GM23338 (cell line): ENCODE measurements around the gene ZNF665. TPM values are rescaled to one million over a fixed set of nuclear protein-coding genes. Genes with fewer than 3 reads are reported as not detected.

Source experiments
- ATAC-seq: fragments of 200-7000 bp; cut with Tn5 transposase; 3 replicates; pipeline ENCODE4 v1.9.1; 2020
- DNase-seq: peaks from one replicate; pipeline ENCODE4 v3.0.0-alpha.2; 2015; ENCODE audit warnings: low spot score
- H2AFZ ChIP-seq: fragments of 200-600 bp; sonication (generic); 2 replicates; pipeline ENCODE4 v1.8.0; 2016; ENCODE audit warnings: antibody characterized with exemption, mild to moderate bottlenecking, moderate library complexity
- H3F3A ChIP-seq: fragments of 200-600 bp; sonication (generic); replicated peaks from 2 replicates; pipeline ENCODE4 v1.8.0; 2017; ENCODE audit warnings: antibody characterized with exemption, mixed run types, low read depth
- H3K27ac ChIP-seq: fragments of 200-600 bp; sonication (generic); 2 replicates; pipeline ENCODE4 v1.6.1; 2016; ENCODE audit warnings: low read depth
- H3K27me3 ChIP-seq: fragments of 200-600 bp; sonication (generic); 2 replicates; pipeline ENCODE4 v1.8.0; 2016; ENCODE audit warnings: mild to moderate bottlenecking, mixed run types, moderate library complexity; ENCODE audit not compliant: insufficient read depth
- H3K36me3 ChIP-seq: fragments of 200-600 bp; sonication (generic); 2 replicates; pipeline ENCODE4 v1.8.0; 2016; ENCODE audit warnings: mild to moderate bottlenecking; ENCODE audit not compliant: insufficient read depth
- H3K4me1 ChIP-seq: fragments of 200-600 bp; sonication (generic); 2 replicates; pipeline ENCODE4 v1.8.0; 2016; ENCODE audit warnings: mild to moderate bottlenecking, moderate library complexity; ENCODE audit not compliant: insufficient read depth
- H3K4me2 ChIP-seq: fragments of 200-600 bp; sonication (generic); 2 replicates; pipeline ENCODE4 v1.7.1; 2017; ENCODE audit warnings: mixed run types
- H3K4me3 ChIP-seq: fragments of 200-600 bp; sonication (generic); 2 replicates; pipeline ENCODE4 v1.6.1; 2016; ENCODE audit warnings: mixed run types
- H3K79me2 ChIP-seq: fragments of 200-600 bp; sonication (generic); replicated peaks from 2 replicates; pipeline ENCODE4 v1.8.0; 2017; ENCODE audit warnings: mild to moderate bottlenecking; ENCODE audit not compliant: insufficient read depth
- H3K9me2 ChIP-seq: fragments of 200-600 bp; sonication (generic); 2 replicates; pipeline ENCODE4 v1.8.0; 2017; ENCODE audit not compliant: insufficient read depth
- H4K20me1 ChIP-seq: fragments of 200-600 bp; sonication (generic); replicated peaks from 2 replicates; pipeline ENCODE4 v1.8.0; 2017; ENCODE audit warnings: mild to moderate bottlenecking; ENCODE audit not compliant: insufficient read depth
- H3K27ac Mint-ChIP-seq: 2 replicates; pipeline ENCODE4 v1.8.0; 2020; ENCODE audit warnings: inconsistent platforms, mild to moderate bottlenecking, moderate library complexity, mixed read lengths
- H3K27me3 Mint-ChIP-seq: 3 replicates; pipeline ENCODE4 v1.8.0; 2022; ENCODE audit warnings: low read depth, mild to moderate bottlenecking, moderate library complexity, mixed read lengths, inconsistent platforms; ENCODE audit not compliant: insufficient read depth, poor library complexity
- H3K36me3 Mint-ChIP-seq: 3 replicates; pipeline ENCODE4 v1.8.0; 2021; ENCODE audit warnings: low read depth, mild to moderate bottlenecking, inconsistent platforms, moderate library complexity, mixed read lengths
- H3K4me1 Mint-ChIP-seq: 3 replicates; pipeline ENCODE4 v1.8.0; 2020; ENCODE audit warnings: mild to moderate bottlenecking, inconsistent platforms, mixed read lengths
- H3K4me3 Mint-ChIP-seq: 3 replicates; pipeline ENCODE4 v1.8.0; 2021; ENCODE audit warnings: moderate library complexity, mild to moderate bottlenecking, inconsistent platforms, mixed read lengths
- H3K9me3 Mint-ChIP-seq: 3 replicates; pipeline ENCODE4 v1.8.0; 2020; ENCODE audit warnings: moderate library complexity, mild to moderate bottlenecking, inconsistent platforms, mixed read lengths
- CREB1 ChIP-seq: fragments of 250-450 bp; sonication (Bioruptor Pico); IDR thresholded peaks from 2 replicates; pipeline ENCODE4 v1.5.0; 2020; ENCODE audit warnings: low read depth, mild to moderate bottlenecking, moderate library complexity
- EZH2 ChIP-seq: fragments of 200-600 bp; sonication (generic); IDR thresholded peaks from one replicate; pipeline ENCODE4 v1.8.0; 2017; ENCODE audit warnings: antibody characterized with exemption, mild to moderate bottlenecking, low read depth; ENCODE audit not compliant: unreplicated experiment
- EZH2phosphoT487 ChIP-seq: fragments of 200-600 bp; sonication (generic); IDR thresholded peaks from one replicate; pipeline ENCODE4 v1.8.1; 2018; ENCODE audit warnings: antibody characterized with exemption; ENCODE audit not compliant: unreplicated experiment
- JUNB ChIP-seq: IDR thresholded peaks from one replicate; pipeline ENCODE4 v1.6.1; 2016; ENCODE audit warnings: antibody characterized with exemption; ENCODE audit not compliant: unreplicated experiment
- NANOG ChIP-seq: IDR thresholded peaks from 2 replicates; pipeline ENCODE4 v1.6.1; 2016; ENCODE audit warnings: antibody characterized with exemption, borderline replicate concordance
- POLR2AphosphoS5 ChIP-seq: IDR thresholded peaks from 2 replicates; pipeline ENCODE4 v1.6.1; 2016; ENCODE audit warnings: antibody characterized with exemption, low read depth
- ZNF114 ChIP-seq: fragments of 250-450 bp; sonication (Bioruptor Pico); IDR thresholded peaks from 2 replicates; pipeline ENCODE4 v1.5.0; 2020; ENCODE audit warnings: mild to moderate bottlenecking, moderate library complexity
- polyA plus RNA-seq: library from polyadenylated mRNA; unstranded; fragments of >200 nt; fragmentation: Nextera tagmentation; extraction: Ambion mirVana; gene quantifications from 2 replicates; pipeline ENCODE4 v1.2.1, GENCODE V29; 2016
- total RNA-seq: library from RNA; depleted of rRNA; stranded (reverse); fragments of >200 nt; shearing (Covaris generic); gene quantifications from 2 replicates; pipeline ENCODE4 v1.2.3, GENCODE V29; 2014
- TF ChIP-seq, protein P1 (sequence below), 2 experiments: fragments of 200-600 bp in 1 of 2; sonication (generic) in 1 of 2; conservative IDR thresholded peaks; 2 replicates each; pipeline versions ENCODE4 v1.5.1 to v1.6.1; 2016 to 2017; ENCODE audit warnings: antibody characterized with exemption in 2 of 2, low read depth in 2 of 2, mild to moderate bottlenecking in 2 of 2, moderate library complexity in 1 of 2
- TF ChIP-seq, protein P2 (sequence below): fragments of 250-450 bp; sonication (Bioruptor Pico); IDR thresholded peaks from 2 replicates; pipeline ENCODE4 v1.5.0; 2020; ENCODE audit warnings: mild to moderate bottlenecking, moderate library complexity

ZNF665 gene
- total and polyA plus RNA-seq, 2 experiments from 2014 or later = 3.1 to 3.5 TPM

DNA sequence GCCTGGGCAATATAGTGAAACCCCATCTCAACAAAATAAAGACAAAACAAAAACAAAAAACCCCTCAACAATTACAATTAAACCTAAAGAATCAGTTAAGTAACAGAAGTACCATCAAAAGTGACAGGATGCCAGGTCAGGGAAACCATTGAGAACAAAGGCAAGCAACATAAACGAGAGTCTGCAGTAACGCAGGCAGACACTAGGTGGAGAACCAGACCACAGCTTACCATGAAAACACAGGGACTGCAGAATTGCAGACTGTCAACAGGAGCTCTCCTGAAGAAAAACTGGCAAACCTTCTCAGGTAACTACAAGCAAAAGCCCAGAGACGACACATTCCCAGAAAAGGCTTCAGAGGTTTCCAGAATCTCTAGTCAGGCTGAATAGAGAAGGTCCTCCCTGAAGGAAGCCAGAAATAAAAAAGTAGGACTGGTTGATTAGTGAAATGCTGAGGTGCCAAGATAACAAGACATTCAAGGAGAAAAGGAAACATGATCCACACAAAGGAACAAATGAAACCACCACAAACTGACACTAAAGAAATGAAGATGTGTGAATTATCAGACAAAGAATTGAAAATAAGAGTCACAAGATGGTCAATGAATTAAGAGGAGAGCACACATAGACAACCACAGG lies 2.2 kb upstream of the ZNF665 start:
- Mint-ChIP-seq H3K9me3 (peaks cover 29% of the 10 kb centered on the region), H3K4me1 (peaks cover 23% of the 10 kb centered on the region), H3K4me3 (peak overlapping the region; percentile 9; the same call in 1 of the 3 replicates), H3K36me3 (peaks cover 11% of the 10 kb centered on the region), H3K27ac (no peak overlapping the region), H3K27me3 (peaks cover 30% of the 10 kb centered on the region)
- Histone ChIP-seq H3K36me3 (no peaks in the 10 kb centered on the region; the same call in 1 of the 2 replicates), H4K20me1 (no peaks in the 10 kb centered on the region; the same call in 1 of the 2 replicates), H3F3A (no peaks in the 10 kb centered on the region), H3K4me2 (no peak overlapping the region), H3K27ac (no peak overlapping the region), H3K79me2 (no peaks in the 10 kb centered on the region), H3K4me3 (no peak overlapping the region), H3K9me2 (no peaks in the 10 kb centered on the region), H3K4me1 (peaks cover 9% of the 10 kb centered on the region; the same call in 1 of the 2 replicates), H2AFZ (no peak overlapping the region), H3K27me3 (peaks cover 12% of the 10 kb centered on the region; the same call in 1 of the 2 replicates)
- peak; percentile 93 for DNase-seq
- TF ChIP-seq NANOG = no peak
- TF ChIP-seq CREB1 = 0 out of 2 replicates have a peak, but pooled peaks have one; percentile 9
- TF ChIP-seq, protein P1, sequence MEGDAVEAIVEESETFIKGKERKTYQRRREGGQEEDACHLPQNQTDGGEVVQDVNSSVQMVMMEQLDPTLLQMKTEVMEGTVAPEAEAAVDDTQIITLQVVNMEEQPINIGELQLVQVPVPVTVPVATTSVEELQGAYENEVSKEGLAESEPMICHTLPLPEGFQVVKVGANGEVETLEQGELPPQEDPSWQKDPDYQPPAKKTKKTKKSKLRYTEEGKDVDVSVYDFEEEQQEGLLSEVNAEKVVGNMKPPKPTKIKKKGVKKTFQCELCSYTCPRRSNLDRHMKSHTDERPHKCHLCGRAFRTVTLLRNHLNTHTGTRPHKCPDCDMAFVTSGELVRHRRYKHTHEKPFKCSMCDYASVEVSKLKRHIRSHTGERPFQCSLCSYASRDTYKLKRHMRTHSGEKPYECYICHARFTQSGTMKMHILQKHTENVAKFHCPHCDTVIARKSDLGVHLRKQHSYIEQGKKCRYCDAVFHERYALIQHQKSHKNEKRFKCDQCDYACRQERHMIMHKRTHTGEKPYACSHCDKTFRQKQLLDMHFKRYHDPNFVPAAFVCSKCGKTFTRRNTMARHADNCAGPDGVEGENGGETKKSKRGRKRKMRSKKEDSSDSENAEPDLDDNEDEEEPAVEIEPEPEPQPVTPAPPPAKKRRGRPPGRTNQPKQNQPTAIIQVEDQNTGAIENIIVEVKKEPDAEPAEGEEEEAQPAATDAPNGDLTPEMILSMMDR (conservative IDR thresholded peaks at IDR 0.05; ENCODE audit: low read depth in 2 of 2) = peak; percentile 93 to 97
- peak; percentile 25 for ATAC-seq

DNA sequence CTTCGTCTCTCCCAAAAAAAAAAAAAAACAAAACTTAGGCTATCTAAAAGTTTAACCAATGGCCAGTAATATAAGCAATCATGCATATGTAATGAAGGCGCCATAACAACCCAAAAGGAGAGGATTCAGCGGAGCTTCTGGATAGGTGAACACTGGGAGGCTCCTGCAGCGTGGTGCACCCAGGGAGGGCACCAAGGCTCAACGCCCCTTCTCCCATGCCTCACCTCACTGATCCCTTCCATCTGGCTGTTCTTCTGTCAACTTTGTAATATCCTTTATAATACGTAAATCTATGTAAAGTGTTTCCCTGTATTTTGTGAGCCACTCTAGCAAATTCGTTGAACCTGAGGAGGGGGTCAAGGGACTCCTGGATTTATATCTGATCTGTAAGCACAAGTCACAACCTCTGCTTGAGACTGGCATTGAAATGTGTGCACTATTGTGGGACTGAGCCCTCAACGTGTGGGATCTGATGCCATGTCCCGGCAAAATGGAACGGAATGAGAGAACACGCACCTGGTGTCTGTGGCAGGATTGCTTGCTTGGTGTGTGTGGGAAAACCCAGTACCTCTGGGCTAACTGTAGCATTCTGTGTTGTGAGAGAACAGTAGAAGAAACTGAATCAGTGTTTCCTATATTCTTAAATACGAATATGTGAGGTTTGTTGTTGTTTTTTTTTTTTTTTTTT lies 521 bp upstream of the ZNF665 start:
- Histone ChIP-seq H3K9me2 (no peaks in the 10 kb centered on the region), H3K27me3 (peaks cover 12% of the 10 kb centered on the region; the same call in 1 of the 2 replicates), H3K4me3 (peak overlapping the region; percentile 96), H3K79me2 (no peaks in the 10 kb centered on the region), H3K4me1 (peaks cover 9% of the 10 kb centered on the region; the same call in 1 of the 2 replicates), H4K20me1 (no peaks in the 10 kb centered on the region; the same call in 1 of the 2 replicates), H3K36me3 (no peaks in the 10 kb centered on the region; the same call in 1 of the 2 replicates), H3K27ac (no peak overlapping the region), H3F3A (no peaks in the 10 kb centered on the region), H3K4me2 (peak overlapping the region; percentile 72), H2AFZ (peak overlapping the region; percentile 84)
- Mint-ChIP-seq H3K36me3 (peaks cover 7% of the 10 kb centered on the region; the same call in 2 of the 3 replicates), H3K4me1 (peaks cover 23% of the 10 kb centered on the region), H3K27me3 (peaks cover 29% of the 10 kb centered on the region), H3K4me3 (peak overlapping the region; percentile 97), H3K27ac (no peak overlapping the region), H3K9me3 (peaks cover 13% of the 10 kb centered on the region)
- peak; percentile 9 for ATAC-seq
- no peak for DNase-seq
- TF ChIP-seq, protein P1 (conservative IDR thresholded peaks at IDR 0.05; ENCODE audit: low read depth in 2 of 2) = no peak
- TF ChIP-seq ZNF114 (CRISPR knock-in tag) (no peak), CREB1 (no peak), EZH2 (no peak), EZH2phosphoT487 (no peak), JUNB (no peak), NANOG (no peak), POLR2AphosphoS5 (no peak)
- TF ChIP-seq, protein P2, sequence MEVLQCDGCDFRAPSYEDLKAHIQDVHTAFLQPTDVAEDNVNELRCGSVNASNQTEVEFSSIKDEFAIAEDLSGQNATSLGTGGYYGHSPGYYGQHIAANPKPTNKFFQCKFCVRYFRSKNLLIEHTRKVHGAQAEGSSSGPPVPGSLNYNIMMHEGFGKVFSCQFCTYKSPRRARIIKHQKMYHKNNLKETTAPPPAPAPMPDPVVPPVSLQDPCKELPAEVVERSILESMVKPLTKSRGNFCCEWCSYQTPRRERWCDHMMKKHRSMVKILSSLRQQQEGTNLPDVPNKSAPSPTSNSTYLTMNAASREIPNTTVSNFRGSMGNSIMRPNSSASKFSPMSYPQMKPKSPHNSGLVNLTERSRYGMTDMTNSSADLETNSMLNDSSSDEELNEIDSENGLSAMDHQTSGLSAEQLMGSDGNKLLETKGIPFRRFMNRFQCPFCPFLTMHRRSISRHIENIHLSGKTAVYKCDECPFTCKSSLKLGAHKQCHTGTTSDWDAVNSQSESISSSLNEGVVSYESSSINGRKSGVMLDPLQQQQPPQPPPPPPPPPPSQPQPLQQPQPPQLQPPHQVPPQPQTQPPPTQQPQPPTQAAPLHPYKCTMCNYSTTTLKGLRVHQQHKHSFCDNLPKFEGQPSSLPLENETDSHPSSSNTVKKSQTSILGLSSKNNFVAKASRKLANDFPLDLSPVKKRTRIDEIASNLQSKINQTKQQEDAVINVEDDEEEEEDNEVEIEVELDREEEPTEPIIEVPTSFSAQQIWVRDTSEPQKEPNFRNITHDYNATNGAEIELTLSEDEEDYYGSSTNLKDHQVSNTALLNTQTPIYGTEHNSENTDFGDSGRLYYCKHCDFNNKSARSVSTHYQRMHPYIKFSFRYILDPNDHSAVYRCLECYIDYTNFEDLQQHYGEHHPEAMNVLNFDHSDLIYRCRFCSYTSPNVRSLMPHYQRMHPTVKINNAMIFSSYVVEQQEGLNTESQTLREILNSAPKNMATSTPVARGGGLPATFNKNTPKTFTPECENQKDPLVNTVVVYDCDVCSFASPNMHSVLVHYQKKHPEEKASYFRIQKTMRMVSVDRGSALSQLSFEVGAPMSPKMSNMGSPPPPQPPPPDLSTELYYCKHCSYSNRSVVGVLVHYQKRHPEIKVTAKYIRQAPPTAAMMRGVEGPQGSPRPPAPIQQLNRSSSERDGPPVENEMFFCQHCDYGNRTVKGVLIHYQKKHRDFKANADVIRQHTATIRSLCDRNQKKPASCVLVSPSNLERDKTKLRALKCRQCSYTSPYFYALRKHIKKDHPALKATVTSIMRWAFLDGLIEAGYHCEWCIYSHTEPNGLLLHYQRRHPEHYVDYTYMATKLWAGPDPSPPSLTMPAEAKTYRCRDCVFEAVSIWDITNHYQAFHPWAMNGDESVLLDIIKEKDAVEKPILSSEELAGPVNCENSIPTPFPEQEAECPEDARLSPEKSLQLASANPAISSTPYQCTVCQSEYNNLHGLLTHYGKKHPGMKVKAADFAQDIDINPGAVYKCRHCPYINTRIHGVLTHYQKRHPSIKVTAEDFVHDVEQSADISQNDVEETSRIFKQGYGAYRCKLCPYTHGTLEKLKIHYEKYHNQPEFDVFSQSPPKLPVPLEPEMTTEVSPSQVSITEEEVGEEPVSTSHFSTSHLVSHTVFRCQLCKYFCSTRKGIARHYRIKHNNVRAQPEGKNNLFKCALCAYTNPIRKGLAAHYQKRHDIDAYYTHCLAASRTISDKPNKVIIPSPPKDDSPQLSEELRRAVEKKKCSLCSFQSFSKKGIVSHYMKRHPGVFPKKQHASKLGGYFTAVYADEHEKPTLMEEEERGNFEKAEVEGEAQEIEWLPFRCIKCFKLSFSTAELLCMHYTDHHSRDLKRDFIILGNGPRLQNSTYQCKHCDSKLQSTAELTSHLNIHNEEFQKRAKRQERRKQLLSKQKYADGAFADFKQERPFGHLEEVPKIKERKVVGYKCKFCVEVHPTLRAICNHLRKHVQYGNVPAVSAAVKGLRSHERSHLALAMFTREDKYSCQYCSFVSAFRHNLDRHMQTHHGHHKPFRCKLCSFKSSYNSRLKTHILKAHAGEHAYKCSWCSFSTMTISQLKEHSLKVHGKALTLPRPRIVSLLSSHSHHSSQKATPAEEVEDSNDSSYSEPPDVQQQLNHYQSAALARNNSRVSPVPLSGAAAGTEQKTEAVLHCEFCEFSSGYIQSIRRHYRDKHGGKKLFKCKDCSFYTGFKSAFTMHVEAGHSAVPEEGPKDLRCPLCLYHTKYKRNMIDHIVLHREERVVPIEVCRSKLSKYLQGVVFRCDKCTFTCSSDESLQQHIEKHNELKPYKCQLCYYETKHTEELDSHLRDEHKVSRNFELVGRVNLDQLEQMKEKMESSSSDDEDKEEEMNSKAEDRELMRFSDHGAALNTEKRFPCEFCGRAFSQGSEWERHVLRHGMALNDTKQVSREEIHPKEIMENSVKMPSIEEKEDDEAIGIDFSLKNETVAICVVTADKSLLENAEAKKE (CRISPR knock-in tag) = no peak
